AML-193 (cell line): Measurements from ENCODE around the gene PRDM5.

Experiments used
- DNase-seq, 2 experiments: peaks; one replicate each; lab custom pipeline; 2025; lab: John Stamatoyannopoulos, UW

The PRDM5 gene

GRCh38 chr4:120922381-120923206 lies at the start of gene PRDM5:
Gene PRDM5 (minus strand): TSS chr4:120922726. CDS start chr4:120922608, 118 bp downstream.
- DNase-seq, result no peak

- DNase-seq, result no peak
Measured at GRCh38 chr4:120971884-120972283, 49.4 kb upstream of the PRDM5 start.

- no peak for DNase-seq
Measured at GRCh38 chr4:120965938-120966337, 43.4 kb upstream of the PRDM5 start.

- DNase-seq, result no peak
Measured at GRCh38 chr4:120964596-120964995, 42.1 kb upstream of the PRDM5 start.

GRCh38 chr4:120963449-120963848 lies 40.9 kb upstream of the PRDM5 start:
- no peak for DNase-seq

- DNase-seq, result no peak
Measured at GRCh38 chr4:120960656-120961267, 38.2 kb upstream of the PRDM5 start.

GRCh38 chr4:120948382-120948781 lies 25.9 kb upstream of the PRDM5 start:
- no peak for DNase-seq

- no peak for DNase-seq
Measured at GRCh38 chr4:120942776-120943175, 20.2 kb upstream of the PRDM5 start.

GRCh38 chr4:120940547-120940946 lies 18.0 kb upstream of the PRDM5 start:
- DNase-seq, result no peak

- DNase-seq, result no peak
Measured at GRCh38 chr4:120939693-120940092, 17.2 kb upstream of the PRDM5 start.

- no peak for DNase-seq
Measured at GRCh38 chr4:120929847-120930246, 7.3 kb upstream of the PRDM5 start.

- DNase-seq, result no peak
Measured at GRCh38 chr4:120927801-120928409, 5.4 kb upstream of the PRDM5 start.

GRCh38 chr4:120926358-120927025 lies 4.0 kb upstream of the PRDM5 start:
- DNase-seq, result no peak

GRCh38 chr4:120924931-120925330 lies 2.4 kb upstream of the PRDM5 start:
- DNase-seq, result no peak

- DNase-seq, result no peak
Measured at GRCh38 chr4:120923207-120923522, 639 bp upstream of the PRDM5 start.

GRCh38 chr4:120921456-120922380 lies 808 bp downstream of the PRDM5 start:
- no peak for DNase-seq

- no peak for DNase-seq
Measured at GRCh38 chr4:120920666-120921065, 1.9 kb downstream of the PRDM5 start.

- DNase-seq, result no peak
Measured at GRCh38 chr4:120919358-120919757, 3.2 kb downstream of the PRDM5 start.

- DNase-seq, result no peak
Measured at GRCh38 chr4:120918788-120919187, 3.7 kb downstream of the PRDM5 start.

GRCh38 chr4:120918092-120918491 lies 4.4 kb downstream of the PRDM5 start:
- DNase-seq, result no peak

- no peak for DNase-seq
Measured at GRCh38 chr4:120916937-120917336, 5.6 kb downstream of the PRDM5 start.

GRCh38 chr4:120915336-120915735 lies 7.2 kb downstream of the PRDM5 start:
- no peak for DNase-seq
